Activated CD4-positive, alpha-beta T cell treated with anti-CD3 and anti-CD28 coated beads for 24 hours (primary cell): ENCODE results near the gene NEGR1.

Experiments used
- DNase-seq, 2 donors: peaks; one replicate each; pipeline ENCODE4 v3.0.0-alpha.2; 2020; ENCODE audit warnings: low read depth in 2 of 2

The NEGR1 gene

GRCh38 chr1:72235062-72235461, 47.3 kb downstream of the NEGR1 start:
- DNase-seq: no peak

GRCh38 chr1:72230746-72231145, 51.6 kb downstream of the NEGR1 start:
- no peak for DNase-seq

- DNase-seq: no peak
These were observed 52.4 kb downstream of the NEGR1 start for GRCh38 chr1:72229893-72230292.

GRCh38 chr1:72227667-72228066, 54.7 kb downstream of the NEGR1 start:
- DNase-seq: no peak

GRCh38 chr1:72224506-72224905, 57.8 kb downstream of the NEGR1 start:
- no peak for DNase-seq

- DNase-seq: no peak
These were observed 60.5 kb downstream of the NEGR1 start for GRCh38 chr1:72221811-72222210.

GRCh38 chr1:72218141-72218739, 64.1 kb downstream of the NEGR1 start:
- no peak for DNase-seq

GRCh38 chr1:72207059-72207458, 75.3 kb downstream of the NEGR1 start:
- no peak for DNase-seq

- no peak for DNase-seq
These were observed 79.6 kb downstream of the NEGR1 start for GRCh38 chr1:72202761-72203160.

GRCh38 chr1:72197786-72198185, 84.6 kb downstream of the NEGR1 start:
- DNase-seq: no peak

GRCh38 chr1:72186733-72187307, 95.5 kb downstream of the NEGR1 start:
- no peak for DNase-seq

- no peak for DNase-seq
These were observed 98.1 kb downstream of the NEGR1 start for GRCh38 chr1:72184099-72184701.

- DNase-seq: no peak
These were observed 99.5 kb downstream of the NEGR1 start for GRCh38 chr1:72182859-72183258.

GRCh38 chr1:72178266-72178665, 104.1 kb downstream of the NEGR1 start:
- no peak for DNase-seq

GRCh38 chr1:72177711-72178110, 104.6 kb downstream of the NEGR1 start:
- no peak for DNase-seq

- DNase-seq: no peak
These were observed 112.1 kb downstream of the NEGR1 start for GRCh38 chr1:72170246-72170645.

GRCh38 chr1:72166426-72166825, 115.9 kb downstream of the NEGR1 start:
- no peak for DNase-seq

GRCh38 chr1:72150508-72150907, 131.8 kb downstream of the NEGR1 start:
- no peak for DNase-seq

- no peak for DNase-seq
These were observed 140.5 kb downstream of the NEGR1 start for GRCh38 chr1:72141875-72142274.

GRCh38 chr1:72140222-72140621, 142.1 kb downstream of the NEGR1 start:
- DNase-seq: no peak

- DNase-seq: no peak
These were observed 144.7 kb downstream of the NEGR1 start for GRCh38 chr1:72137656-72138055.

- DNase-seq: no peak
These were observed 152.5 kb downstream of the NEGR1 start for GRCh38 chr1:72129869-72130268.

GRCh38 chr1:72122099-72122880, 160.0 kb downstream of the NEGR1 start:
- no peak for DNase-seq
